Right lobe of liver (tissue), 6 donors: ENCODE measurements around the gene ZNF189. TPM values are rescaled to one million over a fixed set of nuclear protein-coding genes. Genes with fewer than 3 reads are reported as not detected.
A peak's percentile ranks its signal among the peaks of the same experiment; 100 is the strongest.

Source experiments
- ATAC-seq, 4 donors: fragments of 200-7000 bp; cut with Tn5 transposase; one replicate each; pipeline ENCODE4 v1.9.1; 2020; ENCODE audit warnings: mild to moderate bottlenecking in 4 of 4, moderate library complexity in 4 of 4
- DNase-seq, 3 donors: peaks; one replicate each; pipeline ENCODE4 v3.0.0-alpha.2; 2020
- H3K27ac ChIP-seq, 3 donors: fragments of 200-600 bp; one replicate each; pipeline ENCODE4 v1.8.0; 2022
- H3K27me3 ChIP-seq, 2 donors: fragments of 200-600 bp; one replicate each; pipeline ENCODE4 v1.8.0; 2022
- H3K36me3 ChIP-seq, 4 donors: fragments of 200-600 bp; sonication (generic) in 1 of 4; one replicate each; pipeline versions ENCODE4 v1.5.1 to v1.8.0; 2017 to 2022; ENCODE audit warnings: control low read depth in 1 of 4
- H3K4me1 ChIP-seq, 4 donors: fragments of 200-600 bp; sonication (generic) in 1 of 4; one replicate each; pipeline versions ENCODE4 v1.5.1 to v1.8.0; 2017 to 2022; ENCODE audit warnings: control low read depth in 1 of 4
- H3K4me3 ChIP-seq, 3 donors: fragments of 200-600 bp; one replicate each; pipeline ENCODE4 v1.8.0; 2022
- H3K9me3 ChIP-seq, 4 donors: fragments of 200-600 bp; sonication (generic) in 1 of 4; one replicate each; pipeline versions ENCODE4 v1.5.1 to v1.8.0; 2017 to 2022; ENCODE audit warnings: control low read depth in 1 of 4
- CTCF ChIP-seq, 4 donors: fragments of 200-600 bp in 3 of 4; fragments of 450-650 bp in 1 of 4; IDR thresholded peaks; one replicate each; pipeline versions ENCODE4 v1.5.1 to v1.8.0; 2016 to 2022; ENCODE audit warnings: antibody characterized with exemption in 4 of 4, mild to moderate bottlenecking in 2 of 4
- POLR2A ChIP-seq: fragments of 450-650 bp; IDR thresholded peaks from one replicate; pipeline ENCODE4 v1.6.1; 2017; ENCODE audit warnings: antibody characterized with exemption, mild to moderate bottlenecking
- WGBS: methylation state at CpG from one replicate; pipeline ENCODE4 v1.1.6; 2018; ENCODE audit warnings: low coverage, low lambda C conversion rate; ENCODE audit not compliant: insufficient coverage; ENCODE audit errors: missing lambda C conversion rate; 5-methylcytosine and 5-hydroxymethylcytosine counted together
- intact Hi-C, 2 donors: fragments of 100-400 bp; cut with DNase I; formaldehyde crosslinking; loops; one replicate each; pipeline versions ENCODE4 v1.11.2 to v1.14.1; 2022
- total RNA-seq, 6 experiments: library from RNA; depleted of rRNA in 2 of 6; stranded (reverse); fragments of >200 nt in 2 of 6; fragmentation: NEBNext Ultra II Directional in 3 of 6; extraction: Animal tissue kit (Norgen Biotek cat#: 25700) in 3 of 6; gene quantifications; one replicate each; pipeline versions ENCODE4 v1.1.0 to v1.2.4, GENCODE V29; 2016 to 2023
- donor health status: DM: no; HTN: yes; CAD: no.
- donor health status: DM: no; HTN: no; CAD: no.
- donor health status: DM: no; HTN: no; CAD: no.
- donor health status: DM: no; HTN: yes; CAD: no.
- donor health status: DM: no; HTN: yes; CAD: no.

The ZNF189 gene
- total RNA-seq, 6 experiments from 2014 or later: 5.7 to 9.7 (median 8.2) TPM

GRCh38 chr9:101387871-101388506, 10.7 kb upstream of the ZNF189 start:
- DNase-seq (no peak), ATAC-seq (peak; percentile 81 to 94 (median 83))
- intact Hi-C loops: no loop called here
- TF ChIP-seq CTCF (IDR thresholded peaks at IDR 0.05) (peak; percentile 54 to 70 (median 68)), POLR2A (no peak)
- H3K27me3 ChIP-seq: no peaks in the 10 kb centered on the region
- WGBS: 44% methylated on average over 6 of the region's 6 CpGs
- peaks cover 0 to 7% (median 0%) of the 10 kb centered on the region in 4 donors for H3K4me1 ChIP-seq
- H3K27ac ChIP-seq: peak overlapping the region in 2 of 3 donors; percentile 7 to 57
- H3K4me3 ChIP-seq: no peak overlapping the region
- no peaks in the 10 kb centered on the region for H3K9me3 ChIP-seq
- peaks cover 0 to 16% (median 8%) of the 10 kb centered on the region in 4 donors for H3K36me3 ChIP-seq

GRCh38 chr9:101388507-101388993, 10.1 kb upstream of the ZNF189 start:
- Histone ChIP-seq H3K27ac (peak overlapping the region in 2 of 3 donors; percentile 7 to 57), H3K4me1 (peaks cover 0 to 7% (median 0%) of the 10 kb centered on the region in 4 donors), H3K9me3 (no peaks in the 10 kb centered on the region), H3K4me3 (no peak overlapping the region), H3K36me3 (peaks cover 0 to 16% (median 8%) of the 10 kb centered on the region in 4 donors), H3K27me3 (no peaks in the 10 kb centered on the region)
- ATAC-seq (peak; percentile 70 to 83 (median 74)), DNase-seq (no peak)
- 30% methylated on average over 2 of the region's 2 CpGs for WGBS
- TF ChIP-seq CTCF (IDR thresholded peaks at IDR 0.05) (peak; percentile 40 to 54 (median 50)), POLR2A (no peak)
- intact Hi-C loops: no loop called here

GRCh38 chr9:101393135-101393534, 5.5 kb upstream of the ZNF189 start:
- H3K9me3 ChIP-seq: no peaks in the 10 kb centered on the region
- no peak overlapping the region for H3K4me3 ChIP-seq
- peaks cover 0 to 16% (median 8%) of the 10 kb centered on the region in 4 donors for H3K36me3 ChIP-seq
- H3K27me3 ChIP-seq: no peaks in the 10 kb centered on the region
- peaks cover 0 to 29% (median 3%) of the 10 kb centered on the region in 4 donors for H3K4me1 ChIP-seq
- 93% methylated on average over 3 of the region's 3 CpGs for WGBS
- ATAC-seq: no peak
- no peak for DNase-seq
- no peak overlapping the region for H3K27ac ChIP-seq
- no peak for TF ChIP-seq POLR2A
- no peak for TF ChIP-seq CTCF (IDR thresholded peaks at IDR 0.05)
- intact Hi-C loops: no loop called here

- Histone ChIP-seq H3K27me3 (no peaks in the 10 kb centered on the region), H3K4me3 (no peak overlapping the region), H3K4me1 (peaks cover 0 to 29% (median 3%) of the 10 kb centered on the region in 4 donors), H3K27ac (no peak overlapping the region), H3K36me3 (peaks cover 0 to 9% (median 3%) of the 10 kb centered on the region in 4 donors), H3K9me3 (no peaks in the 10 kb centered on the region)
- TF ChIP-seq POLR2A (no peak), CTCF (IDR thresholded peaks at IDR 0.05) (no peak)
- no peak for DNase-seq
- intact Hi-C loops: no loop called here
- 77% methylated on average over 1 of the region's 1 CpG for WGBS
- no peak for ATAC-seq
Observed at GRCh38 chr9:101394687-101395086, 4.0 kb upstream of the ZNF189 start.
